GM18508 (cell line): ENCODE measurements around the gene CFAP54.
"Not testable (repeated sequence)": the region's sequence is repeated elsewhere in the genome, so short reads cannot be mapped to it uniquely, and the experiment has no call there.

ENCODE experiments used
- ATAC-seq: cut with Tn5 transposase; IDR thresholded peaks from one replicate; pipeline ENCODE4 v1.9.1; 2021; ENCODE audit warnings: moderate number of reproducible peaks; ENCODE audit not compliant: insufficient read depth, unreplicated experiment

The CFAP54 gene

DNA sequence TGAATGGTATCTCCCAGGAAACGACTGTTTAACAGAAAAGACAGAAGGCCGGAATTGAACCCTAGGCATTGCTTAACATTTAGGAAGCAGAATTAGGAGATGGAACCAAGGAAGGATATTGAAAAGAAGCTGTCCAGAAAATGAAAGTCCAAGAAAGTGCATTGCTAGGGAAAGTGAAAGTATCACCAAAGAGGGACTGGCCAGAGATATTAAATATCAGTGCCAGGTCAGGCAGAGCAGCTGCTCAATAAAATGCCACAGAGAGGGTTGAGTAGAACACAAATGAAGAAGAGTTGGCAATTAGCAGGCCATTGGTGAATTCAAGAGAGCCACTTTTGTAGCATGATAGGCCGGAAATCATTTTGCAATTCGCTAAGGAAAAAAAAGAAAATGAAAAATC, 101.6 kb downstream of the CFAP54 start:
- ATAC-seq: no peak

DNA sequence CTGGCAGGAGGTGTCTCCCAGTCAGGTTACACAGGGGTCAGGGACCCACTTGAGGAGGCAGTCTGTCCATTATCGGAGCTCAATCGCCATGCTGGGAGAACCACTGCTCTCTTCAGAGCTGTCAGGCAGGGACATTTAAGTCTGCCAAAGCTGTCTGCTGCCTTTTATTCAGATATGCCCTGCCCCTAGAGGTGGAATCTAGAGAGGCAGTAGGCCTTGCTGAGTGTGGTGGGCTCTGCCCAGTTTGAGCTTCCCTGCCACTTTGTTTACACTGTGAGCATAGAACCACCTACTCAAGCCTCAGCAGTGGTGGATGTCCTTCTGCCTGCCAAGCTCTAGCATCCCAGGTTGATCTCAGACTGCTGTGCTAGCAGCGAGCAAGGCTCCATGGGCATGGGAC, 115.0 kb downstream of the CFAP54 start:
- ATAC-seq: not testable (repeated sequence)

DNA sequence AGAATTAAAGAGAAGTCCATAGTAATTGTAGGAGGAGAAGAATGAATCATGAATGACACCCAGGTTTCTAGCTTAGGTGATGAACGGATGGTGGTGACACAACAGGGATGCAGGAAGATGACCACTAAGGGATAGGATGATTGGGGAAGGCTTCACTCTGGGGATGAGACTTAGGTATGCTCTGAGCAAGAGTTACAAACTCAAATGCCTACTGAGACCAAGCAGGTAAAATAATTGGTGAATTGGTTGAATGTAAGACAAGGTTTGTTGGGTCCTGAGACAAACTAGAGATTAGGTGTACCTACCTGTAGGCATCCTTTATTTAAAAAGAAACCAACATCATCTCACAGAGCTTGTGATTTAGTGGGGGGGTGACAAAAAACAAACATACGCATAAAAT, 116.3 kb downstream of the CFAP54 start:
- no peak for ATAC-seq

DNA sequence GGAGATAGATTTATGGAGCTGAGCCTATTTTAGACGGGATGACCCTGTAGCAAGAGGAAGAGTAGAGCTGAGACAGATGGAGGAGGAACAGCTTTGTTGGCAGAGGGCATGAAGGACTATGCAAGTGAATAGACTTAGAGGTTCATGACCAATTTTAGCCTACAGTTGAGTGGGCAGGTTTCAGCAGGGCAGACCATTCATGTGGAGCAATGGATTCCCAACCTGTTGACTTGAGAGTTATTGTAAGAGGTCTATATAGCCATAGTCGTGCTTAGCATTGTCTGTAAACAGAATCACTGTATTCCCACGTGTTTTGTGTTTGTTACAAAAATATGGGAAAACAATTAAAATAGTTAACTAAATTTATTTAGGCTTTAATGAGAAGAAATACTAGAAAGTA, 116.8 kb downstream of the CFAP54 start:
- ATAC-seq: no peak

DNA sequence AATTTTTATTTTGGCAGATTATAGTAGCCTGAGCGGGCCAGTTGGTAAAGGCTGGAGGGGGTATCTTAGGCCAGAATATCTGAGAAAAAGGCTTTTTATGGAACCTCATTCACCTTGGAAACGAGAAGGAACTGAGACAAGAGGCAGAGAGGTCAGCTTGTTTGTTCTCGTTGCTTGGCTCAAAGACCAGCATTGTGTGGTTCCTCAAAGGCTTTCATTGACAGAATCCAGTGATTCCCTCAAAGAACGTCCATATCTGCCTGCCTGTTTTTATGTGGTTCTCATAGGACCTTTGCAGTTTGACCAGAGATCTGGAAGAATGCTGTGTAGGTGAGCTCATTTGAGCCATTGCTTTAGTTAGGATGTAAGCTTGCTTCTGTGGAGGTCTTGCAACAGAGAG, 117.3 kb downstream of the CFAP54 start:
- ATAC-seq: no peak

DNA sequence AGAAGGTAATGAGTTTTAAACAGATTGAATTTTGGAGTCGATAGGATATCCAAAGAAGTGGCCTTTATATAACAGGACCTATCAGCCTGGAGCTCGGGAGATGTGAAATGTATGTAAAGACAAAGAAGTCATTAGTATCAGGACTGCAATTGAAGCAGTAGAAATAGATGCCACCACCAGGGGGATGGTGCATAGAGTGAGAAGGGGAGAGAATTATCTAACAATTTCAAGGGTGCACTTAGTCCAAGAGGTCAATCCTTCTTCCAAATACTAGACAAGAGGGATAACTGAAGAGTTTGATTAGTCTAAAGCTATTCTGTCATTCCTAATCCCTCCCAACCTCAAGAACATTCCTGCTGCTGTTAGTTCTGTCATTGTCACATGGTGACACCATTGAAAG, 127.8 kb downstream of the CFAP54 start:
- ATAC-seq: no peak

DNA sequence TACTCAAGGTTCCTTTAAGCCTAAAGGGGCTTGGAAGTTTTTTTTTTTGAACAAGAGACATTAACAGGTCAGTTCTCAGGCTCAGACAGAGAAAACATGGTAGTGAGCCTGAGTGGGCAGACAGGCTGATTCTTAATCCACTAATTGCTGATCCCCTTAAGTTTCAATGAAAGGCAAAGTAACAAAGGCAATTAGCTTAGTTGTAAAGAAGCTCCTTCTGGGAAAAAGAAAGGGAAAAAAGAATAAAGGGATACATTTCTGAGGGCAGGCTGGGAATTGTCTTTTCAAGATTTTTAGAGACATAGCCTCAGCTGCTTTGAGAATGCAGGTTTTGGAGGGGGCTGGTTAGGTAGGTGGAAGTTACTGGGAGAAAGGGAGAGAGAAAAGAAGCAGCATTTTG, 133.8 kb downstream of the CFAP54 start:
- ATAC-seq: no peak

DNA sequence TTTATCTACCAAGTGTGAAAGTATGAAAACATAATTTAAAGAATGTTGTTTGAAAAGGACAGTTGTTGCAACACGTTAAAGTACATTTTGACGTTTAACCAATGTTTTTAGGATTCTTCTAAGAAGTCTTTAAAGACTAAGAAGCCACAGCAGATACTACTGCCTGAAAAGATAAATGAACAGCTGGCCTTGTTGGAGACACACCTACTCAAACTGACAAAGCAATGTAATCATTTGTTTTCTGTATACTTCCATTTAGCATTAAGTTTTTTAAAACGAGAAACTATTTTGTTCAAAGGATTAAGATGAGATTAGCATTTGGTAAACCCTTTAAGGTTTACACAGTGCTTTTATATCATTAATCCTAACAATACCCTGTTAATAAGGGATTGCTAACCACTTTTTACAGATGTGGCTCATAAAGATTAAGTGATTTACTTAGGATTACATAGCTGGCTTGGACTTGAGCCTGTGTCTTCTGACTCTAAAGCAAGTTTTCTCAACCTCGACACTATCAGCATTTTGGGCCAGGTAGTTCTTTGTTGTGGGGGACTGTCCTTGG, 134.4 kb downstream of the CFAP54 start:
- ATAC-seq: no peak

DNA sequence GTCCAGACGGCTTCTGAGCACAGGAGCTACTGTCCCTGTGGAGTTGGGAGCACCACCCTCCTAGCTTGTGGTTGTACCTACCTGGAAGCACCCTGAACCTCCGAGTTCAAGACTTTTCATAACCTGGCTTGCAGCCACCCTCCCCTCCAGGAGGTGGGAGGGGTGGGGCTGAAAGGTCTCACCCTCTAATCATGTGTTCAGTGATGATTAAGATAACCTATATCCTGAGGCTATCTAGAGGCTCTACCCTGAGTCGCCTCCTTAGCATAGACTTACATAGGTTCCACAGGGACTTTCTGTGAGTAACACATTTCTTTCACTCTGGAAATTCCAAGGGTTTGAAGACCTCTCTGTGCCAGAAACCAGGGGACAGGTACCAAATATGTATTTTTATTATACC, 146.5 kb downstream of the CFAP54 start:
- no peak for ATAC-seq

DNA sequence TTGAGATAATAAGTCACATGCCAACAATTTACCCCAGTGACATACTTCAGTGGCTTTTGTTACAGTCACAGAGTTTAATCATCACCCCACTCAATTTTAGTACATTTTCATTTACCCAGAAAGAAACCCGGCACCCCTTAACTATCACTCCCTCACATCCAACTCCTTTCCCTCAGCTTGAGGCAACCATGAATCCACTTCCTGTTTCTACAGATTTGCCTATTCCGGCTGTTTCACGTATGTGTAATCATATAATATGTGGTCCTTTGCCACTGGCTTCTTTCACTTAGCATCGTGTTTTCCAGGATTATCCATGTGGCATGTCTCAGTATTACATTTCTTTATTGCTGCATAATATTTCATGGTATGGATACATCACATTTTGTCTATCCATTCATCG, 147.5 kb downstream of the CFAP54 start:
- ATAC-seq: no peak

DNA sequence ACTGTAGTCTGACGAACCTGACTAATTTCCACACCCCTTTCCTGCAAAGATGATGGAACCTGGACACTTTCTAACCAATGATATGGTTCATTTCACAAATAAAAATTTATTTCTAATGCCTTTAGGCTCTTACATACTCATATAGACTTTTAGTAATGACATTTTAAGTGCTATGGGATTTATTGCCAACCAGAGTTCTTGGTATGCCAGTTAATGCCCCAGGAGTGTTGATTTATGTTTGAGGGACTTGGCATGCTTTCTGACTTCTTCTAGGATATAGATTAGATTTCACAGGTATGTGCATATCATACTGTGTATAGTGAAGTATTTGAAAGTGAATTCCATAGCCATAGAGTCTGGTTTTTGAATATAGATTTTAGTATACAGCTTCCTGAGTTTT, 159.5 kb downstream of the CFAP54 start:
- ATAC-seq: no peak

DNA sequence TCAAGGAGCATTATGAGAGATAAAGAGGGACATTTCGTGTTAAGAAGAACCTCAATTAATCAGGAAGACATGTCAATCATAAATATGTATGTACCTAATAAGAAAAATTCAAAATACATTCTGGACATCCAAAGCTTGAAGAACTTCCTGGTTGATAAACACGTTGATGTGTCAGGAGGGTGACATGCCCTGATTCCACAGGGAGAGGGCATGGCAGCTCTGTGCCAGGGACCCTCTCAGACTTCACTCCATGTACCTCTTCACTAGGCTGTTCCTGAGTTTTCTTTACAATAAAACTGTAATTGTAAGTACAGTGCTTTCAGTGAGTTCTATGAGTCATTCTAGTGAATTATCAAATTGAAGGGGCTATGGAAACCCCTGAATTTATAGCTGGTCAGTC, 163.5 kb downstream of the CFAP54 start:
- ATAC-seq: no peak

DNA sequence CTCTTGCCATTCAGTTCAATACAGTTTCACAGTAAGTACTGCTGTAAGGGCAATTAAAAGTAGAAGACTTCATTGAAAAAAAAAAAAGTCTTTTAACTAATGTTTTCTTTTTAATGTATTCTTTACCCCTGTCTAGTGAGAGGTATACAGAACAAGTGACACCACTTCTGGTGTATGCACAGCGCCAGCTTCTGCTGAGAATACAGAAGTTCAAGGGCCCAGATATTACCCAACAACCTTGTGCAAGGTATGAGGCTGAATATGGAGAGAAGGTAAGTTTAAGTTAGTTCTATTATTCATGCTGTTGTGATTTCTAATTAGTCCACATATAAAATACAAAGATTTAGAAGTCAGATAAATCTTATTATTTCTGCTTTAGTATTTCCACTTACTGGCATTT, 168.7 kb downstream of the CFAP54 start:
- no peak for ATAC-seq

DNA sequence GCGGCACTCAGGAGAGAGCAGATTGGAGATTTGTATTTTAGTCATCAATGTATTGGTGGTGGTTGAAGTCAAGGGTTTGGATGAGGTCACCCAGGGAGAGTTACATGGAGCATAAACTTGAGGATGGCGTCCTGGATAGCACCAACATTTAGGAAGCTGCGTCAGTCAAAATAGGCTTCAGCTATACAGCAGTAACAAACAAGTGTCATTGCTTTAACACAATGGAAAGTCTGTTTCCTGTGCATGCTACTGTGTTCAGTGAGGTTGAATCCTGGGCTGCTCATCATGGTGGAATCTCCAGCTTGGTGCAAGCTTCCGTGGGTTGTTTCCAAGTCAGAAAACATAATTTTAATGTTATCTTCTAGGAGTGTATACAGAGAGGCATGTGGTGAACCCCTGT, 180.4 kb downstream of the CFAP54 start:
- ATAC-seq: no peak

DNA sequence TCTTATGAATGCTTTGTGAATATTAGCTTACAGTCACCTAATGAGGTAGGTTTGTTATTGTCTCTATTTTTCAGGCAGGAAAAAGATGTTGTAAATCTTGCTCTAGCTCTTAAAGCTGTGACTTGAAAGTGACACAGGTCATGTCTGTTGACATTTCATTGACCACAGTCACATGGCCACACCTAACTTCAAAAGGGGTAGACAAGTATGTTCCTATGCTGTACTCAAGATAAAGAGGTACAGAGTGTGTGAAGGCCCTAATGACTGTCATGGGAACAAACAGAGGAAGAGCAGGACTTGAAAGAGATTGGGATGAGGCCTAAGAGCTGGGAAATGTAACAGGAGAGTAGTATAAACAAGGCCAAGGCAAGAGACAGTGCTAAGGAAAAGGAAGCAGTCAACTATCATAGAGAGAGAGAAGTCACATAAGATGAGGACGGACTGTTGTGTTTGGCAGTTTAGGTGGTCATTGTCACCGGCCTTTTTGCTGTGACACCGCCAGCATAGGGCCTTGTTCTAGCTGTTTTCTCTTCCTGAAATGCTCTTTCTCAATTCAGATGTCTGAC, 181.0 kb downstream of the CFAP54 start:
- no peak for ATAC-seq

DNA sequence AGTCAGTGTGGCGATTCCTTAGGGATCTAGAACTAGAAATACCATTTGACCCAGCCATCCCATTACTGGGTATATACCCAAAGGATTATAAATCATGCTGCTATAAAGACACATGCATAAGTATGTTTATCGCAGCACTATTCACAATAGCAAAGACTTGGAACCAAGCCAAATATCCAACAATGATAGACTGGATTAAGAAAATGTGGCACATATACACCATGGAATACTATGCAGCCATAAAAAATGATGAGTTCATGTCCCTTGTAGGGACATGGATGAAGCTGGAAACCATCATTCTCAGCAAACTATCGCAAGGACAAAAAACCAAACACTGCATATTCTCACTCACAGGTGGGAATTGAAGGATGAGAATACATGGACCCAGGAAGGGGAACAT, 186.1 kb downstream of the CFAP54 start:
- not testable (repeated sequence) for ATAC-seq

DNA sequence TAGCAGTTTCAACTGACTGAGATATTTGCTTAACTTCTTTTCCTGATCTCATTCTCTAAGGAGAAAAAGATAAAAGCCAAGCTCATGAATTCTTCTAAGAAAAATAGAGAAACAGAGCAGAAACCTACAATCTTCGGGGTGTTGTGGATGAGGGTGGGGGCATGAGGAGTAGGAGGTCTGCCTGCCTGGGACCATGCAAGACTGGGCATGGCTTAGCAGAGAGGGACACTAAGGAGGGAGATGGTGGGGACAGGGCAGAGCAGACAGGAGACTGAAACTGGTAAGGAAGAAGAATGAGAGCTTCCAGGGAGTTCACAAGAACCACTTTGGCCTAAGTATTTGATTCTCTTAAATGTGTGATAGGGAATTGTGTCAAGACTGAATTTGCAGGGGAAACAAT, 188.0 kb downstream of the CFAP54 start:
- ATAC-seq: no peak

DNA sequence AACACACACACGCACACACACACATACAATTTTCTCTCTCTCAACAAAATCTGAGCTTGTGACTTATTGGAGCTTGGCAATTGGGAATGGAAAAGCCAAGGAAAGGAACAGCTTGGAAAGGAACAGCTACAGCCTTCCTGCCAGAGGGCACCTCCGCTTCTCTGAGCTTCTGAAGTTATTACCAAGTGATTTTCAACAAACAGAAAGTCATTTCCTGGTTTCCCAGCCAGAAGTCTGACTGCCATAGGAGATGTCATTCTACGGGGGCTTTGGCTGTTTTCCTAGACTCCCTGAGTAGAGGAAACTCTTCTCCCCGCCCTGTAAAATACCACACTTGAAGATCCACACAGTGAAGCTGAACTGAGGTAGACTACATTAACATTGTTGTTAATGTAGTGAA, 198.3 kb downstream of the CFAP54 start:
- ATAC-seq: no peak

DNA sequence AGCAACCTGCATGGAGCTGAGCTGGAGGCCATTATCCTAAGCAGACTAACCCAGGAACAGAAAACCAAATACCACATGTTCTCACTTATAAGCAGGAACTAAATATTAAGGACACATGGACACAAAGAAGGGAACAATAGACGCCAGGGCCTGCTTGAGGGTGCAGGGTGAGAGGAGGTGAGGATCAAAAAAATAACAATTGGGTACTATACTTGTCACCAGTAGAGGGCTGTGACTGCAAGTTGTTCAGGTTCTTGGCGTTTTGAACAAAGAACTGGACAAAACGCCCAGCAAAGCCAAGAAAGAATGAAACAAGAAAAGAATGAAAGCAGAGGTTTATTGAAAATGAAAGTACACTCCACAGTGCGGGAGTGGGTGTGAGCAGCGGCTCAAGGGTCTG, 209.1 kb downstream of the CFAP54 start:
- ATAC-seq: no peak

DNA sequence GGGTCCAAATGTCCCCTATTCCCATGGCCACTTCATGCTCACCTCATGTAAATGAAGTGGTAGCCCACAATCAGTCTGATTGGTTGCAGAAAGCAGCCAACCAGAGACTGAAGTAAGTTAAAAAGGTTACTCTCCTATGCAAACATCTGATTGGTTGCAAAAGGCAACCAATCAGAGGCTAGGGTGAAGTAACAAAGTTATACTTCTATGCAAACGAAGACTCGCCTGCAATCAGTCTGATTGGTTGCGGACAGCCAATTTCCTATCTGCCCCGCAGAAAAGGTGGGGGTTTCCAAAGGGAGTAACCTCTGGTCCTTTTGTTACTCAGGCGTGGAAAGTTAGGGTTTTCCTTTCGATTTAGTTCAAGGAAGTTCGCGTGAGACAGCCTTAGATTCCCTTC, 209.6 kb downstream of the CFAP54 start:
- no peak for ATAC-seq

DNA sequence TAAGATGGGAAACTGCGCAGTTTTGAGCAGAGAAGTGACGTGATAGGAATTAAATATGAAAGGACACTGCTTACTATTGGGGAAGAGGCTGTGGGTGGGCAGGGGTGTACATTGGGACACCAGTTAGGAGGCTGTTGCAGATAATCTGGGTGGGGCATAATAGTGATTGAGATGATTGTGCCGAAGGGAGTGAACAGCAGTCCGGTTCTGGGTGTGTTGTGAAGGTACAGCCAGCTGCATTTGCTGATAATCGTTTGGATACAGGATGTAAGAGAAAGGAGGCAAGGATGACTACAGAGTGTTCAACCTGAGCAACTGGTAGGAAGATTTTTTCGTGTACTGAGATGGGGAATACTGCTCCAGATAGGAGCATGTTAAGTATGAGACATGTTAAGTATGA, 212.5 kb downstream of the CFAP54 start:
- ATAC-seq: no peak

DNA sequence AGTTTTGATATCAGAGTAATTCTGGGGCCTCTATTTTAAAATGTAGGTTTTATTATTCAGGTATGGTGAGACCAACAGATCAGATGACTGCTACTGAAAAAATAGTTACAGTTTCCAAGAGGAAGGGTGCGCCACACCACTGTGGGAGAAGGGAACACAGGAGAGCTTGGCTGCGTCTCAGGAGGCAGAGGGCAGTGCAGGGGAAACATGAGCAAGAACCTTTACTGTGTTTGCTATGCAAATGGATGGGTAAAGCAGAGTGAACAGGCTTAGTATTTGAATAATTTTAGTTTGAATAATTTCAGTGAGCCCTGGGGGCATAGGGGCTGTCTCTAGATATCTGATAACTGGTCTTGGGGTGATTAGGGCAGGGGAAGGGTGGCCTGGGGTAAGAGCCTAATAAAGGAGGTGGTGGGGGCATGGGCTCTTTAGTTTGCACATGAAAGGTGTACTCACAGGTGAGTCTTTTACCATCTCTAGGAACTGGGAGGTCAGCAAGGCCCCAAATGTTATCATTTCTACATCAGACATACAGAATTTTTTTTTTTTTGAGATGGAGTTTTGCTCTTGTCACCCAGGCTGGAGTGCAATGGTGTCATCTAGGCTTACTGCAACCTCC, 220.9 kb downstream of the CFAP54 start:
- ATAC-seq: no peak
